RWPE2 (cell line): ENCODE measurements around the gene TRMT2A.

Experiments used
- ATAC-seq: fragments of 200-7000 bp; cut with Tn5 transposase; 3 replicates; pipeline ENCODE4 v1.9.1; 2021; ENCODE audit warnings: low read depth
- DNase-seq: peaks from one replicate; pipeline ENCODE4 v3.0.0-alpha.2; 2020; ENCODE audit warnings: low spot score
- H3K27ac ChIP-seq: fragments of 450-650 bp; 2 replicates; pipeline ENCODE4 v1.5.1; 2017; ENCODE audit warnings: mild to moderate bottlenecking; ENCODE audit not compliant: poor library complexity, severe bottlenecking
- H3K27me3 ChIP-seq: fragments of 250-450 bp; sonication (Bioruptor Pico); 2 replicates; pipeline ENCODE4 v1.5.1; 2021; ENCODE audit warnings: mild to moderate bottlenecking, moderate library complexity; ENCODE audit not compliant: insufficient read depth, poor library complexity, severe bottlenecking
- H3K36me3 ChIP-seq: fragments of 250-450 bp; sonication (Bioruptor Pico); 2 replicates; pipeline ENCODE4 v1.5.1; 2020; ENCODE audit warnings: low read depth, mild to moderate bottlenecking, moderate library complexity
- H3K4me1 ChIP-seq: fragments of 250-450 bp; sonication (Bioruptor Pico); 2 replicates; pipeline ENCODE4 v1.5.1; 2021; ENCODE audit warnings: mild to moderate bottlenecking, moderate library complexity; ENCODE audit not compliant: insufficient read depth, poor library complexity, severe bottlenecking
- H3K4me3 ChIP-seq: fragments of 250-450 bp; sonication (Bioruptor Pico); 2 replicates; pipeline ENCODE4 v1.5.1; 2021; ENCODE audit warnings: mild to moderate bottlenecking, moderate library complexity; ENCODE audit not compliant: severe bottlenecking
- H3K9me3 ChIP-seq: fragments of 250-450 bp; sonication (Bioruptor Pico); 2 replicates; pipeline ENCODE4 v1.5.1; 2021; ENCODE audit warnings: mild to moderate bottlenecking, moderate library complexity; ENCODE audit not compliant: severe bottlenecking
- CTCF ChIP-seq: fragments of 450-650 bp; IDR thresholded peaks from one replicate; pipeline ENCODE4 v1.5.1; 2017; ENCODE audit warnings: mild to moderate bottlenecking, moderate library complexity; ENCODE audit not compliant: poor library complexity, severe bottlenecking

The TRMT2A gene

GRCh38 chr22:20093418-20094196, 23.4 kb downstream of the TRMT2A start:
- H3K27me3 ChIP-seq: no peaks in the 10 kb centered on the region
- ATAC-seq (no peak), DNase-seq (no peak)
- no peak overlapping the region for H3K27ac ChIP-seq
- H3K4me3 ChIP-seq: no peak overlapping the region
- H3K36me3 ChIP-seq: peaks cover 99% of the 10 kb centered on the region
- TF ChIP-seq CTCF: no peak
- peaks cover 5% of the 10 kb centered on the region for H3K9me3 ChIP-seq
- no peaks in the 10 kb centered on the region for H3K4me1 ChIP-seq

GRCh38 chr22:20092477-20092854, 24.6 kb downstream of the TRMT2A start:
- H3K9me3 ChIP-seq: peaks cover 5% of the 10 kb centered on the region
- no peak overlapping the region for H3K27ac ChIP-seq
- no peaks in the 10 kb centered on the region for H3K4me1 ChIP-seq
- H3K27me3 ChIP-seq: no peaks in the 10 kb centered on the region
- no peak overlapping the region for H3K4me3 ChIP-seq
- peaks cover 99% of the 10 kb centered on the region for H3K36me3 ChIP-seq
- DNase-seq (no peak), ATAC-seq (no peak)
- TF ChIP-seq CTCF: no peak

GRCh38 chr22:20091690-20092476, 25.1 kb downstream of the TRMT2A start:
- Histone ChIP-seq H3K27me3 (no peaks in the 10 kb centered on the region), H3K4me3 (no peak overlapping the region), H3K9me3 (peaks cover 5% of the 10 kb centered on the region), H3K4me1 (no peaks in the 10 kb centered on the region), H3K27ac (no peak overlapping the region), H3K36me3 (peaks cover 99% of the 10 kb centered on the region)
- DNase-seq: no peak
- no peak for TF ChIP-seq CTCF
- ATAC-seq: no peak

GRCh38 chr22:20090730-20091240, 26.2 kb downstream of the TRMT2A start:
- Histone ChIP-seq H3K27me3 (no peaks in the 10 kb centered on the region), H3K36me3 (peaks cover 99% of the 10 kb centered on the region), H3K9me3 (no peaks in the 10 kb centered on the region)

More at GRCh38 chr22:20090730-20091240, 26.2 kb downstream of the TRMT2A start:
- no peak overlapping the region for H3K4me3 ChIP-seq
- DNase-seq (no peak), ATAC-seq (no peak)
- no peak for TF ChIP-seq CTCF
- H3K4me1 ChIP-seq: no peaks in the 10 kb centered on the region
- no peak overlapping the region for H3K27ac ChIP-seq
